Mucosa of gallbladder (tissue), 1 donor: Measurements from ENCODE around the gene SPC24. TPM values are rescaled to one million over a fixed set of nuclear protein-coding genes. Genes with fewer than 3 reads are reported as not detected.
"Not testable (repeated sequence)": the region's sequence is repeated elsewhere in the genome, so short reads cannot be mapped to it uniquely, and the experiment has no call there.

Experiments
- DNase-seq: peaks from one replicate; pipeline ENCODE4 v3.0.0-alpha.2; 2020; ENCODE audit warnings: low spot score
- total RNA-seq: library from RNA; stranded (reverse); gene quantifications from one replicate; pipeline ENCODE4 v1.2.1, GENCODE V29; 2021
- donor health status: DM: no; HTN: no; CAD: no.

Gene SPC24
- total RNA-seq, 1 donor from 2014 or later, result 2.1 TPM

DNA sequence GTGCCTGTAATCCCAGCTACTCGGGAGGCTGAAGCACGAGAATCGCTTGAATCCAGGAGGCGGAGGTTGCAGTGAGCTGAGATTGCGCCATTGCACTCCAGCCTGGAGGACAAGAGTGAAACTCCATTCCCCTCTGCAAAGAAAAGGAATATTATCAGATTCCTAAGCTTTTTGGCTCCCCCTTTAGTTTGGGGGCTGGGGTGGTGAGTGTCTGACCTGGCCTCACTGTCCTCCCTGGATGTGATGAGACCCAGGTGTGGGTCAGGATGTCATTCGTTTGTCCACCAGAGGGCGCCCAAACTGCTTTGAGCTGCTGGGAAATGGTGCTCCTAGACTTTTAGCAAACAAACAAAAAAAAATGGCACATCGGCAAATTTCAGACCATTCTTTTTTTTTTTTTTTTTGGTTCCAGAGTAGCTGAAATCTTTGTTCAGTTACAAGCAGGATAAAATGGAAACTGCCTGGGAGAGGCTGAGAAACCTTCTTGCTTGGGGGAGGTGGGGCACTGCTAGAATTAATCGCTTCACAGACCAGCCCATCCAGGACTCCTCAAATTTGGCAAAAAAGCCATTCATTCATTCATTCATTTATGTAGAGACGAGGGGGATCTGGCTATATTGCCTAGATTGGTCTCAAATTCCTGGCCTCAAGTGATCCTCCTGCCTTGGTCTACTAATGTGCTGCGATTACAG, 29.4 kb downstream of the SPC24 start:
- peak; percentile 83 for DNase-seq

DNA sequence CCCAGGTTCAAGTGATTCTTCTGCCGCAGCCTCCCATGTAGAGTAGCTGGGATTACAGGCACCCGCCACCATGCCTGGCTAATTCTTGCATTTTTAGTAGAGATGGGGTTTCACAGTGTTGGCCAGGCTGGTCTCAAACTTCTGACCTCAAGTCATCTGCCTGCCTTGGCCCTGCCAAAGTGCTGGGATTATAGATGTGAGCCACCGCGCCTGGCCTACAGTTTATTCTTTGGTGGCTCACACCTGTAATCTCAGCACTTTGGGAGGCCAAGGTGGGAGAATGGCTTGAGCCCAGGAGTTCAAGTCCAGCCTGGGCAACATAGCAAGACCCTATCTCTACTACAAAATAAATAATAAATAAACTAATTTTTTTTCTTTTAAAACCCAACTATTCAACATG, 31.4 kb downstream of the SPC24 start:
- DNase-seq, result not testable (repeated sequence)

DNA sequence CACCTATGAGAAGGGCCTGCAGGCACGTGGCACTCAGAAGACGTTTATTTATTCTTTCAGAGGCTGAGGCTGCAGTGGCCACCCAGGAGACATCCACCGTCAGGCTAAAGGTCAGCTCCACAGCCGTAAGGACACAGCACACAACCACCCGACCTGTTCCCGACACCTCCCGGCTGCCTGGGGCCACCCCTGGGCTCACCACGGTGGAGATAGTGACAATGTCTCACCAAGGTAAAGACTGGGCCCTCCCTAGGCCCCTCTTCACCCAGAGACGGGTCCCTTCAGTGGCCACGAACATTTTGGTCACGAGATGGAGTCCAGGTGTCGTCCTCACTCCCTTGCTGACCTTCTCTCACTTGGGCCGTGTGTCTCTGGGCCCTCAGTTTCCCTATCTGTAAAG, 32.5 kb downstream of the SPC24 start:
- no peak for DNase-seq

DNA sequence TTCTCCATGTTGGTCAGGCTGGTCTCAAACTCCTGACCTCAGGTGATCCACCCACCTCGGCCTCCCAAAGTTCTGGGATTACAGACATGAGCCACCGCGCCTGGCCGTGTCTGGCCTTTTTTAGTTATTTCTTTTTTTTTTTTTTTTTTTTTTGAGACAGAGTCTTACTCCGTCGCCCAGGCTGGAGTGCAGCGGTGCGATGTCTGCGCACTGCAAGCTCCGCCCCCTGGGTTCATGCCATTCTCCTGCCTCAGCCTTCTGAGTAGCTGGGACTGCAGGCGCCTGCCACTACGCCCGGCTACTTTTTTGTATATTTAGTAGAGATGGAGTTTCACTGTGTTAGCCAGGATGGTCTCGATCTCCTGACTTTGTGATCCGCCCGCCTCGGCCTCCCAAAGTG, 33.6 kb downstream of the SPC24 start:
- DNase-seq, result not testable (repeated sequence)

DNA sequence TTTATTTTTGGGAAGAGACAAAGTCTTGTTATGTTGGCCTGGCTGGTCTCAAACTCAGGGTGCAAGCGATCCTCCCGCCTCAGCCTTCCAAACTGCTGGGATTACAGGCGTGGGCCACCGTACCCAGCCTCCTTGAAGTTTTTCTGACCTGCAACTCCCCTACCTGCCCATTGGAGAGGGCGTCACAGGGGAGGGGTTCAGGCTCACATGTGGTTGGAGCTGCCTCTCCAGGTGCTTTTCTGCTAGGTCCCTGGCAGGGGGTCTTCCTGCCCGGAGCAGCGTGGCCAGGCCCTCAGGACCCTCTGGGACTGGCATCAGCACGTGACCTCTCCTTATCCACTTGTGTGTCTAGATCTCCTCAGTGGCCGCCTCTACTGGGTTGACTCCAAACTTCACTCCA, 39.1 kb downstream of the SPC24 start:
- no peak for DNase-seq

DNA sequence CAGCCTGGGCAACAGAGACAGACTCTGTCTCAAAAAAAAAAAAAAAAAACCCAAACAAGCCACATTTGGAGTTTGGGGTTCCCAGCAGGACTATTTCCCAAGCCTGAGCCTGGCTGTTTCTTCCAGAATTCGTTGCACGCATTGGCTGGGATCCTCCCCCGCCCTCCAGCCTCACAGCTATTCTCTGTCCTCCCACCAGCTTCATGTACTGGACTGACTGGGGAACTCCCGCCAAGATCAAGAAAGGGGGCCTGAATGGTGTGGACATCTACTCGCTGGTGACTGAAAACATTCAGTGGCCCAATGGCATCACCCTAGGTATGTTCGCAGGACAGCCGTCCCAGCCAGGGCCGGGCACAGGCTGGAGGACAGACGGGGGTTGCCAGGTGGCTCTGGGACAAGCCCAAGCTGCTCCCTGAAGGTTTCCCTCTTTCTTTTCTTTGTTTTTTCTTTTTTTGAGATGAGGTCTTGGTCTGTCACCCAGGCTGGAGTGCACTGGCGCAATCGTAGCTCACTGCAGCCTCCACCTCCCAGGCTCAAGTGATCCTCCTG, 39.6 kb downstream of the SPC24 start:
- no peak for DNase-seq

DNA sequence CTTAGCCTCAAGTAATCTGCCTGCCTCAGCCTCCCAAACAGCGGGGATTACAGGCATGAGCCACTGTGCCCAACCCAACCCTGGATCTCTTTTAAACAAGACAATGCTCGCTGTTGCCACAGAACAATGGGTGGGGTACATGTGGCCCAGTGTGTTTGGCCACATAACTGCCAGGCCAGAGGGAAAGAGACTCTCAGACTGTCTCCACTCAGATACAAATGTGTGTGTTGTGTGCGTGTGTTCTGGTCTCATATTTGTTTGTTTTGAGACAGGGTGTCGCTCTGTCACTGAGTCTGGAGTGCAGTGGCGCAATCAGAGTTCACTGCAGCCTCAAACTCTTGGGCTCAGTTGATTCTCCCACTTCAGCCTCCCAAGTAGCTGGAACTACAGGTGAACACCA, 40.5 kb downstream of the SPC24 start:
- no peak for DNase-seq

DNA sequence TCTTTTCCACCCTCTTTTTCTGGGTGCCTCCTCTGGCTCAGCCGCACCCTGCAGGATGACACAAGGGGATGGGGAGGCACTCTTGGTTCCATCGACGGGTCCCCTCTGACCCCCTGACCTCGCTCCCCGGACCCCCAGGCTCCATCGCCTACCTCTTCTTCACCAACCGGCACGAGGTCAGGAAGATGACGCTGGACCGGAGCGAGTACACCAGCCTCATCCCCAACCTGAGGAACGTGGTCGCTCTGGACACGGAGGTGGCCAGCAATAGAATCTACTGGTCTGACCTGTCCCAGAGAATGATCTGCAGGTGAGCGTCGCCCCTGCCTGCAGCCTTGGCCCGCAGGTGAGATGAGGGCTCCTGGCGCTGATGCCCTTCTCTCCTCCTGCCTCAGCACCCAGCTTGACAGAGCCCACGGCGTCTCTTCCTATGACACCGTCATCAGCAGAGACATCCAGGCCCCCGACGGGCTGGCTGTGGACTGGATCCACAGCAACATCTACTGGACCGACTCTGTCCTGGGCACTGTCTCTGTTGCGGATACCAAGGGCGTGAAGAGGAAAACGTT, 42.4 kb downstream of the SPC24 start:
- no peak for DNase-seq

DNA sequence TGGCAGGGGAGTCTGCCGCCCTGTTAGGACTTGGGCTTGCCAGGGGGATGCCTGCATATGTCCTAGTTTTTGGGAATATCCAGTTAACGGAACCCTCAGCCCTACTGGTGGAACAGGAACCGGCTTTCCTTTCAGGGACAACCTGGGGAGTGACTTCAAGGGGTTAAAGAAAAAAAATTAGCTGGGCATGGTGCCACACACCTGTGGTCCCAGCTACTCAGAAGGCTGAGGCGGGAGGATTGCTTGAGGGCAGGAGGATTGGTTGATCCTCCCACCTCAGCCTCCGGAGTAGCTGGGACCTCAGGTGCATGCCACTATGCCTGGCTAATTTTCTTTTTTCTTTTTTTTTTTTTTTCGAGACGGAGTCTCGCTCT, 43.8 kb downstream of the SPC24 start:
- no peak for DNase-seq

DNA sequence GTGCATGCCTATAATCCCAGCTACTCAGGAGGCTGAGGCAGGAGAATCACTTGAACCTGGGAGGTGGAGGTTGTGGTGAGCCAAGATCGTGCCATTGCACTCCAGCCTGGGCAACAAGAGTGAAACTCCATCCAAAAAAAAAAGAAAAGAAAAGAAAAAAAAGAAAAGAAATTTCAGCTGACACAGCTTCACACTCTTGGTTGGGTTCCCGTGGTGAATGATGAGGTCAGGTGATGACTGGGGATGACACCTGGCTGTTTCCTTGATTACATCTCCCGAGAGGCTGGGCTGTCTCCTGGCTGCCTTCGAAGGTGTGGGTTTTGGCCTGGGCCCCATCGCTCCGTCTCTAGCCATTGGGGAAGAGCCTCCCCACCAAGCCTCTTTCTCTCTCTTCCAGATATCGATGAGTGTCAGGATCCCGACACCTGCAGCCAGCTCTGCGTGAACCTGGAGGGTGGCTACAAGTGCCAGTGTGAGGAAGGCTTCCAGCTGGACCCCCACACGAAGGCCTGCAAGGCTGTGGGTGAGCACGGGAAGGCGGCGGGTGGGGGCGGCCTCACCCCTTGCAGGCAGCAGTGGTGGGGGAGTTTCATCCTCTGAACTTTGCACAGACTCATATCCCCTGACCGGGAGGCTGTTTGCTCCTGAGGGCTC, 44.3 kb downstream of the SPC24 start:
- DNase-seq, result no peak

DNA sequence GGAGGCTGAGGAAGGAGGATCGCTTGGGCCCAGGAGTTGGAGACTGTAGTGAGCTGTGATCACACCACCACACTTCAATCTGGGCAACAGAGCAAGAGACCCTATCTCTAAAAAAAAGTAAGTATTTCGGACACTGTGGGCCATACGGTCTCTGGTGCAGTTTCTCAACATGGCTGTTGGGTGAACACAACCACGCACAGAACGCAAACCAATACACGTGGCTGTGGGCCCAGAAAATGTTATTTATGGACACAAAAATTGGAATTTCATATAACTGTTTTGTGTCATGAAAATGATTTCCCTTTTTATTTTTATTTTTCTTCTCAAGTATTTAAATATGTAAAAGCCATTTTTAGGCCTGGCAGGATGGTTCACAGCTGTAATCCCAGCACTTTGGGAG, 46.8 kb downstream of the SPC24 start:
- no peak for DNase-seq

DNA sequence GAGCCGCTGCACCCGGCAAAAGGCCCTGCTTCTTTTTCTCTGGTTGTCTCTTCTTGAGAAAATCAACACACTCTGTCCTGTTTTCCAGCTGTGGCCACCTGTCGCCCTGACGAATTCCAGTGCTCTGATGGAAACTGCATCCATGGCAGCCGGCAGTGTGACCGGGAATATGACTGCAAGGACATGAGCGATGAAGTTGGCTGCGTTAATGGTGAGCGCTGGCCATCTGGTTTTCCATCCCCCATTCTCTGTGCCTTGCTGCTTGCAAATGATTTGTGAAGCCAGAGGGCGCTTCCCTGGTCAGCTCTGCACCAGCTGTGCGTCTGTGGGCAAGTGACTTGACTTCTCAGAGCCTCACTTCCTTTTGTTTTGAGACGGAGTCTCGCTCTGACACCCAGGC, 49.1 kb downstream of the SPC24 start:
- DNase-seq, result peak; percentile 59

DNA sequence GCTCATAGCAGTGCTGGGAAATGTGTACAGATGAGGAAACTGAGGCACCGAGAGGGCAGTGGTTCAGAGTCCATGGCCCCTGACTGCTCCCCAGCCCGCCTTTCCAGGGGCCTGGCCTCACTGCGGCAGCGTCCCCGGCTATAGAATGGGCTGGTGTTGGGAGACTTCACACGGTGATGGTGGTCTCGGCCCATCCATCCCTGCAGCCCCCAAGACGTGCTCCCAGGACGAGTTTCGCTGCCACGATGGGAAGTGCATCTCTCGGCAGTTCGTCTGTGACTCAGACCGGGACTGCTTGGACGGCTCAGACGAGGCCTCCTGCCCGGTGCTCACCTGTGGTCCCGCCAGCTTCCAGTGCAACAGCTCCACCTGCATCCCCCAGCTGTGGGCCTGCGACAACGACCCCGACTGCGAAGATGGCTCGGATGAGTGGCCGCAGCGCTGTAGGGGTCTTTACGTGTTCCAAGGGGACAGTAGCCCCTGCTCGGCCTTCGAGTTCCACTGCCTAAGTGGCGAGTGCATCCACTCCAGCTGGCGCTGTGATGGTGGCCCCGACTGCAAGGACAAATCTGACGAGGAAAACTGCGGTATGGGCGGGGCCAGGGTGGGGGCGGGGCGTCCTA, 50.5 kb downstream of the SPC24 start:
- DNase-seq, result no peak

DNA sequence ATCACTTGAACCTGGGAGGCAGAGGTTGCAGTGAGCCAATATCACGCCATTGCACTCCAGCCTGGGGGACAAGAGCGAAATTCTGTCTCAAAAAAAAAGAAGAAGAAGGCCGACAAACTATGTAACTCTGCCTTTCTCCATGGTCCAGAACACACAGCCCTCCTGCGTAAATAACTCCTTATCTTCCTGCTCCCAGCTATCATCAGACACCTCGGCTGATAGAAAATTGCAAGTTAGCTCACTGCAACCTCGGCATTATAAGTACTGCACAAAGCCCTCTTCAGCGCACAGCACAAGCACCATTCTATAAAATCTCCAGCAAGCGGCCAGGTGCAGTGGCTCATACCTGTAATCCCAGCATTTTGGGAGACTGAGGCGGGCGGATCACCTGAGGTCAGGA, 51.9 kb downstream of the SPC24 start:
- DNase-seq, result not testable (repeated sequence)

DNA sequence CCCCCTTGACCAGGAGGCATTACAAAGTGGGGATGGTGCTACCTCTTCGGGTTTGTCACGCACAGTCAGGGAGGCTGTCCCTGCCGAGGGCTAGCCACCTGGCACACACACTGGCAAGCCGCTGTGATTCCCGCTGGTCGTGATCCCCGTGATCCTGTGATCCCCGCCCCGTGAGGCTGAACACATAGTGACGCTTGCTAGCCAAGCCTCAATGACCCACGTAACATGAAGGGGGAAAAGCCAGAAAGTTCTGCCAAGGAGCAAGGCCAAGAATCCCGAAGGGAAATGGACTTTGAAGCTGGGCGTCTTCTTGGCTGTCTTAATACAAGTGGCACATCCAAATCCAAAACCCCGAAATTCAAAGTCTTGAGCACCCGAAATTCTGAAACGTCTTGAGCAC, 52.6 kb downstream of the SPC24 start:
- no peak for DNase-seq

DNA sequence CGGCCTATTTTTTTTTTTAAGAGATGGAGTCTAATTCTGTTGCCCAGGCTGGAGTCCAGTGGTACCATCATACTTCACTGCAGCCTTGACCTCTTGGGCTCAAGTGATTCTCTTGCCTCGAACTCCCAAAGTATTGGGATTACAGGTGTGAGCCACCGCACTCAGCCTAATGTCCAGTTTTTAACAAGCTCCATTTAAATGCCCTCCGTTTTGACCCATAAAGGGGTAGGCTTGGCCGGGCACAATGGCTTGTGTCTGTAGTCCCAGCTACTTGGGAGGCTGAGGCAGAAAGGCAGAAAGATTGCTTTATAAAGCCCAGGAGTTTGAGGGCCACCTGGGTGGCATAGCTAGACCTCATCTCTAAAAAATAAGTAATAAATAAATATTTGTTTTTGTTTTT, 54.5 kb downstream of the SPC24 start:
- no peak for DNase-seq

DNA sequence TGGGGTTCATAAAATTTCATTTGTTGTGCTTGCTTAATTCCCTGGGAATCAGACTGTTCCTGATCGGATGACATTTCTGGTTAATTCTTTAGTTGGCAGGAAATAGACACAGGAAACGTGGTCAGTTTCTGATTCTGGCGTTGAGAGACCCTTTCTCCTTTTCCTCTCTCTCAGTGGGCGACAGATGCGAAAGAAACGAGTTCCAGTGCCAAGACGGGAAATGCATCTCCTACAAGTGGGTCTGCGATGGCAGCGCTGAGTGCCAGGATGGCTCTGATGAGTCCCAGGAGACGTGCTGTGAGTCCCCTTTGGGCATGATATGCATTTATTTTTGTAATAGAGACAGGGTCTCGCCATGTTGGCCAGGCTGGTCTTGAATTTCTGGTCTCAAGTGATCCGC, 55.5 kb downstream of the SPC24 start:
- no peak for DNase-seq

DNA sequence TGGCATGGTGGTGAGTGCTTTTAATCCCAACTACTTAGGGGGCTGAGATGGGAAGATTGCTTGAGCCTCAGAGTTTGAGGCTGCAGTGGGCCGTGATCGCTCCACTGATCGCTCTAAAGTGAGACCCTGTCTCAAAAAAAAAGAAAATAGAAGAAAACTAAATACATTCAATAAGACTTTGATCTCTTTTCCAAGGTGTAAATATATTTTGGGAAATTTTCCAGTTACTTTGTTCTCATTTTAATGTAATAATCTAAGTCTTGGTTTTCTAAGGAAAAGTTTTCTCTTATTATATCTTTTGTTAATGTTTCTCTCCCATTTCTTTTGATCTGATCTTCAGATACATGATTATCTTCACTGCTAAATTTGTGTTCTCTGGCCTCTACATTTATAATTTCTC, 56.7 kb downstream of the SPC24 start:
- no peak for DNase-seq

DNA sequence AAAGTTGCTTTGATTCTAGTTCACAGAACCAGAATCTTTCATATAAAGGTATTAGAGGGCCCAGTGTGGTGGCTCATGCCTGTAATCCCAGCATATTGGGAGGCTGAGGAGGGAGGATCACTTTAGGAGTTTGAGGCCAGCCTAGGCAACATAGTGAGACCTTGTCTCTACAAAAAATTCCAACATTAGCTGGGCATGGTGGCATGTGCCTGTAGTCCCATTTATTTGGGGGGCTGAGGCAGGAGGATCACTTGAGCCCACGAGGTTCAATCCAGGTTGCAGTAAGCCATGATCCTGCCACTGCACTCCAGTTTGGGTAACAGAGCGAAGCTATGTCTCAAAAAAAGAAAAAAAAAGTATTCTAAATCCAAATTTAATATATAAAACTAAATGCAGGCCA, 57.3 kb downstream of the SPC24 start:
- DNase-seq, result no peak

DNA sequence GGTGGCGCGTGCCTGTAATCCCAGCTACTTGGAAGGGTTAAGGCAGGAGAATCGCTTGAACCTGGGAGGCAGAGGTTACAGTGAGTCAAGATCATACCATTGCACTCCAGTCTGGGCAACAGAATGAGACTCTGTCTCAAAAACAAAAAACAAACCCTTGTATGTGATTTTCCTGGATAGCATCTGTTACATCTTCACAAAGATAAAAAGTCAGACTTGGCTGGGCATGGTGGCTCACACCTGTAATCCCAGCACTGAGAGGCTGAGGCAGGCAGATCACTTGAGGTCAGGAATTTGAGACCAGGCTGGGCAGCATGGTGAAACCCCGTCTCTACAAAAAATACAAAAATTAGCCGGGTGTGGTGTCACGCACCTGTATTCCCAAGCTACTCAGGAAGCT, 58.2 kb downstream of the SPC24 start:
- not testable (repeated sequence) for DNase-seq

DNA sequence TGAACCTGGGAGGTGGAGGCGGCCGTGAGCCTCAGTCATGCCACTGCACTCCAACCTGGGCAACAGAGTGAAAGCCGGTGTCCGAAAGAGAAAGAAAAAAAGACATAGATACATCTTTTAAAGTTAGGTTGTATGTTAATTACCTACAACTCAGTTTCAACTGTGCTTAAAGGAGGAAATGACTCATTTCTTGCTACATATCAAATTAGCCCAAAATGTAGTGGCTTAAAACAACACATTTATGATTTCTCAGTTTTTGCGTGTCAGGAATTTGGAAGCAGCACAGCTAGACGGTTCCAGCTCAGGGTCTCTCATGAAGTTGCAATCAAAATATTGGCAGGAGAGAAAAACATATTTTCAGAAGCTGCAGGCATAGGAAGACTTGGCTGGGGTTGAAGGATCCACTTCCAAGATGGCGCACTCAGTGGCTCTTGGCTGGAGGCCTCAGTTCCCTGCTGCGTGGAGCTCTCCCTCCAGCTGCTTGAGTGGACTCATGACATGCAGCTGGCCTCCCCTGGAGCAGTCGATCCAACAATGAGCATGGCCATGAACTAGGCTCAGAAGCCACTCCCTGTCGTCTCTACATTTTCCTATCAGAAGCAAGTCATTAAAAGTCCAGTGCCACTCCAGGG, 59.3 kb downstream of the SPC24 start:
- DNase-seq, result peak; percentile 44
